ENCODE results near the gene RNF223.

Gene RNF223

DNA sequence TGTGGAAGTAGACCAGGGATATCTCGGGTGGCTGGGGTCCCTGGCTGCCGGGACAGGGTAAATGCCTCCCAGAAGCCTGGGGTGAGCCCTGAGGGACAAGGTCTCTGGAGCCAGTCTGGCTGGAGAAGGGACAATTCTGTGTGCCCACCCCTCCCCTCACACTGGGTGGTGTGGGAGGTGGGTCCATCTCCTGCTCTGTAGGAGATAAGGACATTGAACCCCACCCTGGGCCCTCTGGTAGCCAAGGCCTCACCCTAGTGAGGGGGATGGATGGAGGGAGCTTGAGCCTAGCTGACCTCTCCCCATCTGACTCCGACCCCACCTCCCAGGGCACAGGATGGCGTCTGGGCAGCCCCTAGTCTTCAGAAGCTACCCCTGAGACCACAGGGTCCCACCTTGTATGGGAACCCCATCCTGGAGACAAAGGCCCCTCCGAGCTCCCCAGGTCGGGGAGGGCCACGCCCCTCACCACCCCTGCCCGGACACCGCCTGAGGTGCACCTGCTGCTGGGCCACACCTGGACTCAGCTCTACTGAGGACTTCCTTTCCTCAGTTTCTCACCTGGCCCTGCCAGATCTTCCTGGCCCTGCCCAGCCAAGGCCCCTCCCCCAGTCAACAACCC, 49.8 kb downstream of the RNF223 start:
- H3K27me3 ChIP-seq (ENCODE audit: control insufficient read depth, insufficient read depth, low read length), result no peaks in the 10 kb centered on the region
- H3K27ac ChIP-seq (ENCODE audit: low read depth, low read length), result no peak overlapping the region
- no peaks in the 10 kb centered on the region for H3K4me1 ChIP-seq (ENCODE audit: control insufficient read depth, insufficient read depth, low read length)
- H3K36me3 ChIP-seq (ENCODE audit: control insufficient read depth, insufficient read depth, low read length), result no peaks in the 10 kb centered on the region
- H3K4me3 ChIP-seq (ENCODE audit: low read length), result no peak overlapping the region
- no peak overlapping the region for H3K9ac ChIP-seq (ENCODE audit: low read length)

DNA sequence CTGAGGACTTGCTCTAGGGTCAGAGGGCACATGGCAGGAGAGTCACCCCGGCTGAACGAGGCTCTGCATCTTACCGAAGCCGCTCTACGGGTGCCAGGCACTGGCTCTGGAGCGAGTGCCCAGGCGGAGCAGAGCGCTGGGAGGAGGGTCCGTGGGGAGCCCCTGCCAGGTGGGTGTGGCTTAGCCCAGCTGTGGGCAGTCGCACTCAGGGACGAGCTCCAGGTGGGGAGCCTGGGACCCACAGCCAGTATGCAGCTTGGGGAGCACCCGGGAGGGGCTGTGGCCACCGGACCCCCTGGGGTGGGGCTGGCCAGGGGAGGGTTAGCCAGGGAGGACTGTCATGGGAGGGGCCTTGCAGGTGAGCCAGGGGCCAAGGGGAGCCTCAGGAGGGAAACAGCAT, 50.4 kb downstream of the RNF223 start:
- no peaks in the 10 kb centered on the region for H3K4me1 ChIP-seq (ENCODE audit: control insufficient read depth, insufficient read depth, low read length)
- H3K36me3 ChIP-seq (ENCODE audit: control insufficient read depth, insufficient read depth, low read length), result no peaks in the 10 kb centered on the region
- no peaks in the 10 kb centered on the region for H3K27me3 ChIP-seq (ENCODE audit: control insufficient read depth, insufficient read depth, low read length)
- no peak overlapping the region for H3K27ac ChIP-seq (ENCODE audit: low read depth, low read length)
- H3K9ac ChIP-seq (ENCODE audit: low read length), result no peak overlapping the region
- no peak overlapping the region for H3K4me3 ChIP-seq (ENCODE audit: low read length)

DNA sequence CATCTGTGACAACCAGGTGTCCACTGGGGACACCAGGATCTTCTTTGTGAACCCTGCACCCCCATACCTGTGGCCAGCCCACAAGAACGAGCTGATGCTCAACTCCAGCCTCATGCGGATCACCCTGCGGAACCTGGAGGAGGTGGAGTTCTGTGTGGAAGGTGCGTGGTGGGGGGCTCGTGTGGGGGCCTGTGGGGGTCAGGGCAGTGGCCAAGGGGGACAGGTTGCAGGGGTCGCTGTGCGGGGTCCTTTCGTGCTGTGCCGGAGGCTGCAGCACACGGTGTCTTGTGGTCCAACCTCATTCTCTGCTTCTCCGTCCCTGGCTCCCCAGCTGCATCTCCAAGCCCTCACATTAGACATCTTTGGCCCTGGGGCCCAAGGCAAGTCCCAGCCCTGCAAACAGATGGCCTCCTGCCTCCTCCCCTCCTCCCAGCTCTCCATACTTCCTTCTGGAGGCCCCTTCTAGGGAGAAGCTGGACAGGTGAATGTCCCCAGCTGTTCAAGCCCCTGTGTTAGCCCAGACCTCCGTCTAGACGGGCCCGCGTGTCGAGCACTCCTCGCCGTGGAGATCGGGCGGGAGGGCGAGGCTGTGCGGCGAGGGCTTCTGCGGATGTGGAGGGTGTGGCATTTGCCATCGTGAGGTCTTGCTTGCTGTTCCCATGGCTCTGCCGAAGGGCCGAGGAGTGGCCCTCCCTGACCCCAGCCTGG, 51.6 kb downstream of the RNF223 start:
- H3K9ac ChIP-seq (ENCODE audit: low read length), result no peak overlapping the region
- H3K4me3 ChIP-seq (ENCODE audit: low read length), result no peak overlapping the region
- H3K27me3 ChIP-seq (ENCODE audit: control insufficient read depth, insufficient read depth, low read length), result no peaks in the 10 kb centered on the region
- H3K27ac ChIP-seq (ENCODE audit: low read depth, low read length), result no peak overlapping the region
- H3K4me1 ChIP-seq (ENCODE audit: control insufficient read depth, insufficient read depth, low read length), result no peaks in the 10 kb centered on the region
- no peaks in the 10 kb centered on the region for H3K36me3 ChIP-seq (ENCODE audit: control insufficient read depth, insufficient read depth, low read length)

DNA sequence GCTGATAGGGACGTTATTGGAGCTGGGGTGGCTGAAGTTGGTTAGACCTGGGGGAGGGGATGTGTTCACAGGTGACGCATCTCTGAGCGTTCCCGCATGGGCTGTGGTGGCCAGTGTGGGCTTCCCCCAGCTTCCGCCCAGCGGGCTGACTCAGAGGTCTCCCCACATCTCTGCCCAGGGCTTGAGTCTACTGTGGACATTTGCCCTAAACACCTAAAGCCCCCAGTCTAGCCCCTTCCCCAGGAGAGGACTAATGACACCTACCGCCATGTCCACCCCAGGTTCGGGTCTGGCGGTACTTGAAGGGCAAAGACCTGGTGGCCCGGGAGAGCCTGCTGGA, 52.2 kb downstream of the RNF223 start:
- Histone ChIP-seq H3K36me3 (ENCODE audit: control insufficient read depth, insufficient read depth, low read length) (no peaks in the 10 kb centered on the region), H3K27ac (ENCODE audit: low read depth, low read length) (no peak overlapping the region), H3K4me3 (ENCODE audit: low read length) (no peak overlapping the region), H3K9ac (ENCODE audit: low read length) (no peak overlapping the region), H3K27me3 (ENCODE audit: control insufficient read depth, insufficient read depth, low read length) (no peaks in the 10 kb centered on the region), H3K4me1 (ENCODE audit: control insufficient read depth, insufficient read depth, low read length) (no peaks in the 10 kb centered on the region)

DNA sequence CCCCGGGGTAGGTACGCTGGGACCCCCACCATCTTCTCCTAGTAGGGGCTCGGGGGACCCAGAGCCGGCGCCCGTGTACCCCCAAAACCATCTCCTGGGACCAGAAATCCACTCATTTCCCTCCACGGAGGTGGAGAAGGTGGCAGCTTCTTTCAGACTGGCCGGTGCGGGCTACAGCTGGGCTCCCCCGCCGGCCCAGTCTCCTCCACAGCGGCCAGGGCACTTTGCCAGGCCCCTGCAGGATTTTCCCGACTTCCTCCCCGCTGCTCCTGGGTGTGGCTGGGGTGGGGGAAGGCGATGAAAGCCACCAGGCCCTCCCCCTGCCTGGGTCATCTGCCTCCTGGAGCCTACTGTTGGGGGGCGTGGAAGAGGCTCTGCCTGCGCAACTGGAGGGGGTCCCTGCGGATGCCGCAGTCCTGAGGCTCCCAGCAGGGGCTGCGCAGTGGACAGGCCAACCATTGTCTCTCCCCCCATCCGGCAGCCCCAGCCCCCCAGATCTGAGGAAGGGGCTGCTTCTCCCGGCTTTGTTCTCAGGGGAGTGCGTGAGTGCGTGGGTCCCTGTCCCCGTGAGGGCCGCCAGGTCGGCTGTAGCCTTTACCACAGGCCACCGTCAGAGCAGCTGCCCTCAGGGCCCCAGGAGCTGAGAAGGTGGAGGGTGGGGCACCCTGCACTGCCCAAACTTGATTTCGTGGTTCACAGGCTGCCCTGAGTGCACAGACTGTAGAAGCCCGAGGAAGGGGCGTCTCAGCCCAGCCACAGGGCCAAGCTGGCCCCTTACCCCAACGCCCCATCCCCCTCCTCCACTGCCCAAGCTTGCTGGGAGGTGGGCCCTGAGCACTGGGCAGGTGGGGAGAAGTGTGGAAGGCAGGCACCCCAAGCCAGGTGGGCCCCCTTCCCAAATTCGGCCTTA, 52.8 kb downstream of the RNF223 start:
- no peaks in the 10 kb centered on the region for H3K36me3 ChIP-seq (ENCODE audit: control insufficient read depth, insufficient read depth, low read length)
- H3K27me3 ChIP-seq (ENCODE audit: control insufficient read depth, insufficient read depth, low read length), result no peaks in the 10 kb centered on the region
- H3K4me1 ChIP-seq (ENCODE audit: control insufficient read depth, insufficient read depth, low read length), result no peaks in the 10 kb centered on the region
- H3K9ac ChIP-seq (ENCODE audit: low read length), result no peak overlapping the region
- H3K27ac ChIP-seq (ENCODE audit: low read depth, low read length), result no peak overlapping the region
- H3K4me3 ChIP-seq (ENCODE audit: low read length), result peak overlapping the region; percentile 52

All from rectal smooth muscle tissue (tissue), 1 donor.